ENCODE measurements around the gene ZBED4.
"Not testable (repeated sequence)": the region's sequence is repeated elsewhere in the genome, so short reads cannot be mapped to it uniquely, and the experiment has no call there.

The ZBED4 gene

GRCh38 chr22:49852568-49852897 lies 1.1 kb upstream of the ZBED4 start:
- not testable (repeated sequence) for DNase-seq (ENCODE audit: low read depth, low spot score)

- DNase-seq (ENCODE audit: low read depth, low spot score): peak; percentile 60
Observed at GRCh38 chr22:49853981-49854831, 562 bp downstream of the ZBED4 start.

GRCh38 chr22:49855251-49855911 lies 1.7 kb downstream of the ZBED4 start:
- peak; percentile 32 for DNase-seq (ENCODE audit: low read depth, low spot score)

GRCh38 chr22:49856343-49856742 lies 2.7 kb downstream of the ZBED4 start:
- DNase-seq (ENCODE audit: low read depth, low spot score): no peak

GRCh38 chr22:49856766-49857618 lies 3.3 kb downstream of the ZBED4 start:
- DNase-seq (ENCODE audit: low read depth, low spot score): no peak

GRCh38 chr22:49858827-49859226 lies 5.2 kb downstream of the ZBED4 start:
- DNase-seq (ENCODE audit: low read depth, low spot score): no peak

- DNase-seq (ENCODE audit: low read depth, low spot score): peak; percentile 29
Observed at GRCh38 chr22:49861642-49862495, 8.2 kb downstream of the ZBED4 start.

GRCh38 chr22:49862496-49862776 lies 8.8 kb downstream of the ZBED4 start:
- DNase-seq (ENCODE audit: low read depth, low spot score): no peak

- DNase-seq (ENCODE audit: low read depth, low spot score): no peak
Observed at GRCh38 chr22:49863931-49864330, 10.3 kb downstream of the ZBED4 start.

GRCh38 chr22:49865156-49865555 lies 11.5 kb downstream of the ZBED4 start:
- DNase-seq (ENCODE audit: low read depth, low spot score): no peak

- DNase-seq (ENCODE audit: low read depth, low spot score): no peak
Observed at GRCh38 chr22:49866134-49866533, 12.5 kb downstream of the ZBED4 start.

- no peak for DNase-seq (ENCODE audit: low read depth, low spot score)
Observed at GRCh38 chr22:49866646-49867045, 13.0 kb downstream of the ZBED4 start.

- DNase-seq (ENCODE audit: low read depth, low spot score): no peak
Observed at GRCh38 chr22:49867303-49868265, 13.9 kb downstream of the ZBED4 start.

- DNase-seq (ENCODE audit: low read depth, low spot score): no peak
Observed at GRCh38 chr22:49869086-49869830, 15.6 kb downstream of the ZBED4 start.

- DNase-seq (ENCODE audit: low read depth, low spot score): no peak
Observed at GRCh38 chr22:49869845-49870712, 16.4 kb downstream of the ZBED4 start.

- no peak for DNase-seq (ENCODE audit: low read depth, low spot score)
Observed at GRCh38 chr22:49871482-49871881, 17.8 kb downstream of the ZBED4 start.

GRCh38 chr22:49872347-49872746 lies 18.7 kb downstream of the ZBED4 start:
- DNase-seq (ENCODE audit: low read depth, low spot score): no peak

GRCh38 chr22:49873228-49873940 lies 19.7 kb downstream of the ZBED4 start:
- no peak for DNase-seq (ENCODE audit: low read depth, low spot score)
